Activated CD4-positive, alpha-beta T cell treated with anti-CD3 and anti-CD28 coated beads, Interleukin-2, amount 10 ng/mL, durations not matched to agents 7 days and 5 days (primary cell): ENCODE data around the gene ARHGAP4. TPM values are rescaled to one million over a fixed set of nuclear protein-coding genes. Genes with fewer than 3 reads are reported as not detected.

Experiments
- CTCF ChIA-PET: fragments of 350-600 bp; sonication (Branson Sonifier 250); formaldehyde crosslinking; loops from one replicate; lab custom pipeline; 2021; ENCODE audit warnings: antibody characterized with exemption; lab: Charles Lee
- POLR2A ChIA-PET: fragments of 350-600 bp; sonication (Branson Sonifier 250); formaldehyde crosslinking; loops from one replicate; lab custom pipeline; 2021; ENCODE audit warnings: antibody characterized with exemption; lab: Charles Lee
- DNase-seq: peaks from one replicate; pipeline ENCODE4 v3.0.0-alpha.2; 2020
- H3K27ac Mint-ChIP-seq: one replicate; pipeline ENCODE4 v1.8.0; 2021; ENCODE audit warnings: mild to moderate bottlenecking, moderate library complexity, mixed read lengths
- H3K27me3 Mint-ChIP-seq: one replicate; pipeline ENCODE4 v1.8.0; 2021; ENCODE audit warnings: mixed read lengths
- H3K36me3 Mint-ChIP-seq: one replicate; pipeline ENCODE4 v1.8.0; 2021; ENCODE audit warnings: low read depth, mixed read lengths
- H3K4me1 Mint-ChIP-seq: one replicate; pipeline ENCODE4 v1.8.0; 2021; ENCODE audit warnings: mixed read lengths
- H3K4me3 Mint-ChIP-seq: one replicate; pipeline ENCODE4 v1.8.0; 2021; ENCODE audit warnings: mild to moderate bottlenecking, moderate library complexity, mixed read lengths
- H3K9me3 Mint-ChIP-seq: one replicate; pipeline ENCODE4 v1.8.0; 2021; ENCODE audit warnings: mixed read lengths
- total RNA-seq, 2 experiments: library from RNA; stranded (reverse); gene quantifications; one replicate each; pipeline ENCODE4 v1.2.3, GENCODE V29; 2021

Gene ARHGAP4
- total RNA-seq, 2 experiments from 2014 or later: 303 to 334 TPM

DNA sequence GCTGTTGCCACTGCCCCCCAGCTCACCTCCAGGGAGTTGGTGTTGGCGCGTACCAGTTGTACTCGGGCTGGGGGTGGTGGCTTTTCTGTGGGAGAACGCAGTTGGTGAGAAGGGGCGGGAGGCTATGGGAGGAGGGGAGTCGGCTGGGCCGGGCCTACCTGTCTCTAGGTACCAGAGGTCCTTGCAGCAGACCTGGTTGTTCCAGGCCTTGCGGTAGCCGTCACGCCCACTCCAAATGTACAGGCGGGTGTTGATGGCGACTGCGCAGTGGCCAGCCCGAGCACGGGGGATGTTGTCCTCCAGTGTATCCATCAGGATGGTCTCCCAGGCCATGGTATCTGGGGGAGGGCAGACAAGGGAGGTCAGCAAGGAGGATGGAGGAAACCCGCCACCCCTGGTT lies 34.0 kb upstream of the ARHGAP4 start:
- H3K9me3 Mint-ChIP-seq: no peaks in the 10 kb centered on the region
- ChIA-PET POLR2A (no interaction called here), CTCF (interaction anchor here (0.8 to 1.6 kb wide), 4 partner anchors 9 to 25 kb away, joined by 3 to 9 read pairs (median 4); no protein-coding TSS in a partner anchor)
- H3K27ac Mint-ChIP-seq: no peak overlapping the region
- no peak for DNase-seq
- no peaks in the 10 kb centered on the region for H3K27me3 Mint-ChIP-seq
- no peak overlapping the region for H3K4me3 Mint-ChIP-seq
- H3K36me3 Mint-ChIP-seq: peaks cover 31% of the 10 kb centered on the region
- peaks cover 2% of the 10 kb centered on the region for H3K4me1 Mint-ChIP-seq

DNA sequence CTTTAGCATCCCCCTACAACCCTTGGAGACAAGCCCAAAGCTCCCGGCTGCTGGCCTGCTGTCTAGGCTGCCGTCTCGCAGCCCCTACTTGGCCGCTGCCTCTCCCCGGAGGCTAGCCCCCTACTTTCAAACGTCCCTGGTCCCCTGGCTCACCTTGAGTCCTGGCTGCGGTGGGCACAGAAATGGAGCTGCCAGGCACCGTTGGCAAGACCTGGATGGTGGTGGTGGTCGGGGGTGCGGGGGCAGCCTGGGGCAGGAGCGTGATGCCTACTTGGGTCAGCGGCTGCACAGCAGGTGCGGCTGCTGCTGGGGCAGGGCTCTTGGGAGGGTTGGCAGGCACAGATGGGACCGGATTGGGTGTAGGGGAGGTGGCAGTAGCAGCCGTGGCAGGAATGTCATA lies 33.6 kb upstream of the ARHGAP4 start:
- peaks cover 2% of the 10 kb centered on the region for H3K4me1 Mint-ChIP-seq
- H3K27ac Mint-ChIP-seq: no peak overlapping the region
- CTCF ChIA-PET: interaction anchor here (0.8 to 1.4 kb wide), 3 partner anchors 10 to 25 kb away, joined by 3 to 6 read pairs (median 3); no protein-coding TSS in a partner anchor
- H3K4me3 Mint-ChIP-seq: no peak overlapping the region
- H3K27me3 Mint-ChIP-seq: no peaks in the 10 kb centered on the region
- H3K36me3 Mint-ChIP-seq: peaks cover 33% of the 10 kb centered on the region
- no peak for DNase-seq
- POLR2A ChIA-PET: no interaction called here
- no peaks in the 10 kb centered on the region for H3K9me3 Mint-ChIP-seq

DNA sequence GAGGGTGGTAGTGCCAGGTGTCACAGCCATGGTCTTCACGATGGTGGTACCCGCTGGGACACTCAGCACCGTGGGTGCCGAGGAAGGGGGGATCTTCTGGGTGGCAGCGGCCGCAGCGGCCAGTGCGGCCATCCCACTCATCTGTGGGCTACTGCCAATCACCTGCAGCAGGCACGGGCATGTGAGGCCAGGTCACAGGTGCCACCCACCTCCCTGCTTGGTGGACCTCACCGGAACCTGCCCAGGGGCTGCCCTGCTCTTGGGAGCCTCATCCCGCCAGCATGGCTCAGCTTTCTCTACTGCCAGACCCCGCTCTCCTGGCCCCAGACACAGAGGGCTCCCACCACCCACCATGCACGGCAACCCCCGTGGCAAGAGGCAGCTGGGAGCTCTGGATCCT lies 32.5 kb upstream of the ARHGAP4 start:
- peaks cover 39% of the 10 kb centered on the region for H3K36me3 Mint-ChIP-seq
- no peak overlapping the region for H3K4me3 Mint-ChIP-seq
- POLR2A ChIA-PET: no interaction called here
- H3K9me3 Mint-ChIP-seq: no peaks in the 10 kb centered on the region
- CTCF ChIA-PET: no interaction called here
- no peak overlapping the region for H3K27ac Mint-ChIP-seq
- H3K27me3 Mint-ChIP-seq: no peaks in the 10 kb centered on the region
- peaks cover 4% of the 10 kb centered on the region for H3K4me1 Mint-ChIP-seq
- no peak for DNase-seq

DNA sequence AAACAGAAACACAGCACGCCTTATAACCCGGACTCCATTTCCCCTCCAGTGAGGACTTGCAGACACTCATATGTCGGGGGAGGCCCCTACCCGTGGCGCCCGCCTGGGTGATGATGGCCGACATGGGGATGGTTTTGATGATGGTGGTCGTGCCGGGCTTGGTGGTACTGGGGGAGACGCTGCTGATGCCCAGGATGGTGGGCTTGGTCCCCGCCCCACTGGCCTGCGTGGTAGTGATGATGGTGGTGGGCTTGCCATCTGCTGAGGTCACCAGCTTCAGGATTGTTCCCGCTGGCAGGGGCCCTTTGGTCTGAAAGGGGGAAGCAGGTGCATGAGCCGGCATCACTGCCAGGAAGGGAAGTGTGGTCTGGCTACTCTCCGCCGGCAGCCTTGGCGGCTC lies 31.2 kb upstream of the ARHGAP4 start:
- CTCF ChIA-PET: no interaction called here
- H3K27ac Mint-ChIP-seq: no peak overlapping the region
- peaks cover 36% of the 10 kb centered on the region for H3K36me3 Mint-ChIP-seq
- H3K4me3 Mint-ChIP-seq: no peak overlapping the region
- POLR2A ChIA-PET: no interaction called here
- no peaks in the 10 kb centered on the region for H3K27me3 Mint-ChIP-seq
- no peak for DNase-seq
- peaks cover 7% of the 10 kb centered on the region for H3K4me1 Mint-ChIP-seq
- H3K9me3 Mint-ChIP-seq: no peaks in the 10 kb centered on the region

DNA sequence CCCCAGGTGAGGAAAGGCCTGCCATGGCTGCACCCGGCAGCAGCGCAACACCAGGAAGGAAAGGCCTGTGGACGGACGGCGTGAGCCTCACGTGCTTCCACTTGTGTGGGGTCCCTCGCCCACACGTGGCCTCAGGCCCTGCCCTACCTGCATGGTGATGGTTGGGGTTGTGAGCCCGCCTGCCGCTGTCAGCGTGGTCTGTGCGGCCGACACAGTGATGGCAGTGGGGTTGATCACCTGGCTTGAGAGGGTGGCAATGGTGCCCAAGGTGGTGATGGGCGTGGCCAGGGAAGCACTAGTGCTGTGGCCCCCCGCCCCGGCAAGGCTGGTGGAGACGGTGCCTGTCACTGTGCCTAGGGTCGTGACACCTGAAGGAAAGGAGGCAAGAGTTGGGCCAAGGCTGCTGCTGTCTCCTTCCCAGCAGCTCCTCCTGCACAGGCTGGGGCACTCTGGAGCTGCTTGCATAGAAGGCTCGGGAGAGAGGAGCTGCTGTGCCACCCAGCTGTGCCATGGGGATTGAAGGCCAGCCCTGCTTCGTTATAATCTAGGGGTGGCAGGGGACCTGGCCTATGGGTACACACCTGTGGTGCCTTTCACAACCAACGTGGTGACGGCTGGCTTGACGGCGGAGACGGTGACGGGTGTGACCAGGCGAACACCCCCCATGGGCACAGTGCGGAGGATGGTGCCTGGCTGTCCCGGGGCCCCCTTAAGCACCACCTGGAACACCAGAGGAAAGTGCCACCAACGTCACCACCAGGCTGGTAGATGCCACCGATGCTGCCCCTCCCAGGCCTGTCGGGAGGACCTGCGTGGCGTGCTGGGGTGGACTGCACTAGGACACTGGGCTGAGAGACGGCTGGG lies 30.2 kb upstream of the ARHGAP4 start:
- Mint-ChIP-seq H3K36me3 (peaks cover 36% of the 10 kb centered on the region), H3K4me1 (peaks cover 7% of the 10 kb centered on the region), H3K27ac (no peak overlapping the region), H3K27me3 (no peaks in the 10 kb centered on the region), H3K9me3 (no peaks in the 10 kb centered on the region), H3K4me3 (no peak overlapping the region)
- ChIA-PET POLR2A (no interaction called here), CTCF (no interaction called here)
- DNase-seq: no peak

DNA sequence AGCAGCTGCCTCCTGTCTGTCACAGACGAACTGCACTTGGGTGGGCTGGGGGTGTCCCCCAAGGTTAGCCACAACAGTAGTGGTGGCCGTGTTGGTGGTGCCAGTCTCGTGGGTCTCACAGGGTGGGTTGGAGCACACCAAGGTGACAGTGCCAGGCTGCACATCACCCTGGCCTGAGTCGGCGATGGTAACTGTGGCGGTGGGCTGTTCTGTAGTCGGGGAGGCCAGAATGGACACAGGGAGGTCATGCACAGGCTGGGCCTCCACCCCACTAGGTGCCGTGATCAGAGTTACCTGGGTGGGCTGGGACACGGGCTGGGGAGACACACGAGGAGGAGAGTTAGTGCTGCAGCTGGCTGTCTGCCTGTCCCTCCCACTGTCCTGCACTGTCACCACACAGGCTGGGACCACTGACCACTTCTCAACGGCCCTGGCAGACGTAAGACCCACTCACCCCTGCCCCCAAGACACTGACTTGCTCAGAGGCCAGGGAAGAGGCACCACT lies 29.2 kb upstream of the ARHGAP4 start:
- H3K4me3 Mint-ChIP-seq: no peak overlapping the region
- H3K4me1 Mint-ChIP-seq: peaks cover 10% of the 10 kb centered on the region
- CTCF ChIA-PET: no interaction called here
- no peaks in the 10 kb centered on the region for H3K27me3 Mint-ChIP-seq
- POLR2A ChIA-PET: no interaction called here
- no peaks in the 10 kb centered on the region for H3K9me3 Mint-ChIP-seq
- H3K36me3 Mint-ChIP-seq: peaks cover 39% of the 10 kb centered on the region
- no peak overlapping the region for H3K27ac Mint-ChIP-seq
- DNase-seq: no peak

DNA sequence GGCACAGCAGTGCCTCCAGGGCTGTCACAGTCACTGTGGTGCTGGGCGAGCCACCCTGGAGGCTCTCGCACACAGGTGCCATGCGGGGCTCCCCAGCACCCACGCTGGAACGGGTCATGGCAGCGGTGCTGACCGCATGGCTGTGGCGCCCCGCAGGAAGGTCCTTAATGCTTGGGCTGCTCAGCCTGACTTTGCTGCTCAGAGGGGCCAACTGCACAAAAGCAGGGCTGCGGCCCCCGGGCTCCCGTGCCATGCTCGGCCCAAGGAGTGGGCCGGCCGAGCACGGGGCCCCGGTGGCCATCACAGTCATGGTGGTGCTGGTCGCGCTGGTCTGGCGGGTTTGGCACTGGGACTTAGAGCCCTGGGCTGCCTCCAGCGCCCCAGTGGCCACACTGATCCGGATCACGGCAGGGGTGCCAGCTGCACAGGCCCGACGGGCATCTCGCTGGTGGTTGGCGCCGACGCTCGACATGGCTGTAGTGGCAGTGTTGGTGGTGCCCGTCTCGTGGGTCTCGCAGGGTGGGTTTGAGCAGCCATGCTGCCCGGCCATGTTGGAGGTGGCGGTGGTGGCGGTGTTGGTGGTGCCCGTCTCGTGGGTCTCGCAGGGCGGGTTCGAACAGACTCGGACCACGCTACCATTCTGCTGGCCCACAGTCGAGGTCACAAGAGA lies 28.6 kb upstream of the ARHGAP4 start:
- ChIA-PET POLR2A (no interaction called here), CTCF (no interaction called here)
- Mint-ChIP-seq H3K4me3 (no peak overlapping the region), H3K27ac (no peak overlapping the region), H3K36me3 (peaks cover 38% of the 10 kb centered on the region), H3K27me3 (no peaks in the 10 kb centered on the region), H3K4me1 (peaks cover 13% of the 10 kb centered on the region), H3K9me3 (no peaks in the 10 kb centered on the region)
- DNase-seq: no peak

DNA sequence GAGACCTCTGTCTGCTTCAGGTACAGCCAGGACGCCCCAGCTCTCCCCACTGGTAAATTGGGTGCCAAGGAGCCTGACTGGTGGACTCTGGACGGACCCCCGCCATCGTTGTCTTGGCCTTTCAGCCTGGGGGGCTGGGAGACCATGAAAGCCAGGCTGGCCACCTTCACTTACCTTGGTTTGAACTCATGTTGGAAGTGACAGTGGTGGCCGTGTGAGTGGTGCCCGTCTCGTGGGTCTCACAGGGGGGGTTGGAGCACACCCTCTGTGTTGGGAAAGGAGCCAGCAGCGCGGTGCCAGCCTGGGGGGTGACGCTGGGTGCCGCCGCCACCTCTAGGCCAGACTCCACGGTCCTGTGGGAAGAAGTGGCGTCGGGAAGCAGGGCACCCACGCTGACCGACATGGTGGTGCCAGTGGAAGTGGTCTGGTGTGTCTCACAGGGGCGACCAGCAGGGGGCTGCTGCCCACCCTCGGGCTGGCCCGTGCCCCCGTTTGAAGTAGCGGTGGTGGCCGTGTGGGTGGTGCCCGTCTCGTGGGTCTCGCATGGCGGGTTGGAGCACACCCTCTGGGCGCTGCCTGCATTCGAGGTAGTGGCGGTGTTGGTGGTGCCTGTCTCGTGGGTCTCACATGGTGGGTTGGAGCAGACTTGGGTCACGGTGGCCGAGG lies 28.0 kb upstream of the ARHGAP4 start:
- ChIA-PET CTCF (interaction anchor here (0.8 to 0.9 kb wide), 2 partner anchors 13 to 29 kb away, joined by 3 to 4 read pairs; no protein-coding TSS in a partner anchor), POLR2A (no interaction called here)
- H3K27ac Mint-ChIP-seq: peak overlapping the region; percentile 13
- H3K27me3 Mint-ChIP-seq: no peaks in the 10 kb centered on the region
- H3K9me3 Mint-ChIP-seq: no peaks in the 10 kb centered on the region
- peaks cover 39% of the 10 kb centered on the region for H3K36me3 Mint-ChIP-seq
- DNase-seq: no peak
- H3K4me3 Mint-ChIP-seq: no peak overlapping the region
- H3K4me1 Mint-ChIP-seq: peaks cover 16% of the 10 kb centered on the region

DNA sequence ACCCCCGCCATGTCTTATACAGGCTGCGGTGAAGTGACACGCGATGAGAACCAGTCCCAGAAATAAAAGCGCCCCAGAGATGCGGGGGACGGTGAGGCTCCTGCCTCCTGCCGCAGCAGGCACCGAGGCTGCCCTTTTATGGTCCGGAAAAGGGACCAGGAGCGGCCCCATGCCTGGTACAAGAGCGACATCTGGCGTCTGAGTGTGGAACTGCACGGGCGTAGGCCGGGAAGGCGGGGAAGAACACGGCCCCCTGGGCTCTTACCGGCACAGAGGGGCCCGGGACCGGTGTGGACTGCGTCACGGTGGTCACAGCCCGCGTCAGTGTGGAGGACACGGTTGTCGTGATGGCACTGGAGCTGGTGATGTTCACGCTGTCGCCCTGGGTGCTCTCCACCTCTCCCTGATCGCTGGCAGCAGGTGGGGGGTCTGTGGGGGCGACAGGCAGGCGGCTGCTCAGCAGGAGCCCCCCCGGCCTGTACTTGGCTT lies 27.3 kb upstream of the ARHGAP4 start:
- Mint-ChIP-seq H3K36me3 (peaks cover 39% of the 10 kb centered on the region), H3K27me3 (no peaks in the 10 kb centered on the region), H3K27ac (no peak overlapping the region), H3K9me3 (no peaks in the 10 kb centered on the region), H3K4me1 (peaks cover 21% of the 10 kb centered on the region), H3K4me3 (no peak overlapping the region)
- peak; percentile 73 for DNase-seq
- ChIA-PET POLR2A (no interaction called here), CTCF (interaction anchor here (0.8 to 10.3 kb wide), 7 partner anchors 13 to 226 kb away, joined by 3 to 205 read pairs (median 4); partner anchors contain the start of genes ARHGAP4, HCFC1, NAA10 and PLXNB3)

DNA sequence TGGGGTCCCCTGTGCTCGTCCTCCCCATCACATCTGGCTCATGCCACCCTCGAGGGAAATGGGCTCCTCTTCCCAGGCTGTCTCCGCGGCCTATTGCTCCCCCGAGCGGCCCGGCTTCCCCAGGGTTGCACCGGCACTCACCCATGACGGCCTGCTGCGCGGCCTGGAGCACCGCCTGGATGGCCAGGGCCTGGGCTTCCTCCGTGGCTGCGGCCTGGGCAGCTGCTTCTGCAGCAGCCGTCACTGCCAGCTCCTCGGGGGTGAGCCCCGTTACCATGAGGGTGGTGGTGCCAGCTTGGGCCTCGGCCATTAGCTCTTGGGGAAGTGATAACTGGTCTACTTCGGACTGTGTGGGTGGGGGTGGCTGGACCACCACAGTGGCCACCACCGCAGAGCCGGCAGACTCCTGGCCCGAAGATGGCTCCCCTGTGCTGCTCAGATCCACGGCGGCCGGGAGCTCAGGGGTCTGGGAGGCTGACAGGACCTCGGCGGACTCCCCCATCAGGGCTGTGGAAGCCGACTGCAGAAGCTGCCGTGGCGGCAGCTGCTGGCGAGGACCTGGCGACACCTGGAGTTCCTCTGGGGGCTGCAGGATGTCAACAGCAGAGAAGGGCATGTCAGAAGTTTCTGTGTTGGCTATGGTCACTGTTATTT lies 26.4 kb upstream of the ARHGAP4 start:
- H3K27ac Mint-ChIP-seq: no peak overlapping the region
- POLR2A ChIA-PET: no interaction called here
- H3K4me1 Mint-ChIP-seq: peaks cover 24% of the 10 kb centered on the region
- H3K36me3 Mint-ChIP-seq: peaks cover 37% of the 10 kb centered on the region
- CTCF ChIA-PET: interaction anchor here (0.9 to 10.3 kb wide), 7 partner anchors 16 to 247 kb away, joined by 3 to 205 read pairs (median 4); partner anchors contain the start of genes ARHGAP4, HCFC1, NAA10 and PLXNB3
- H3K4me3 Mint-ChIP-seq: no peak overlapping the region
- H3K27me3 Mint-ChIP-seq: no peaks in the 10 kb centered on the region
- H3K9me3 Mint-ChIP-seq: no peaks in the 10 kb centered on the region
- DNase-seq: no peak

DNA sequence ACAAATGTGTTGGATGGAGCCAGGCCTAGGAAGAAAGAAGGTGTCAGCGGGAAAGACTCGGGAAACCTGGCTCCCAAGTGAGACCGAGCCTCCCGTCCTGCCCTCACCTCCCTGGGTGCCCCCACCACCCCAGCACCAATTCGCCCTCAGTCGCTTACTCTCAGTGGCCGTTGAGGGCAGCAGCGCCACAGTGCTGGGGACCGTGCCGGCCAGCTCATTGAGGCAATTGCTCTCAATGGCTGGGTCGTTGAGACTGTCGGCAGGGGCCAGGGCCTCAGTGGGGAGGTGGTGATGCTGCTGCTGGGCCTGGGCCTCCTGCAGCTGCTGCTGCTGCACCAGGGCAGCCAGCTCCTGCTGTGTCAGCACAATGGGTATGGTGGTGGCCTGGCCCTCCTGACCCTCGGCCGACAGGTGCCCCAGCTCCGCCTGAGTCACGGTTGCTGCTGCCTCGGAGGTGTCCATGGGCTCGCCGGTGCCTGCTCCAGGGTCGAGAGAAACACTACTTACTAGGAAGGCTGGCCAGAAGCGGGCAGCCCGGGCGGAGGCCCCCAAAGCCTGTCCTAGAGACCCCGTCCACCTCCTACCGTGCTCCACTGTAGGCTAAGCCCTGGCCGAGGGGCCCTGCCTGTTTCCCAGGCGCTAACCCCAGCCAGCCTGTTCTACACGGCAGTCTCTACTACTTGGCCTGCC lies 25.8 kb upstream of the ARHGAP4 start:
- no peaks in the 10 kb centered on the region for H3K27me3 Mint-ChIP-seq
- no peak overlapping the region for H3K4me3 Mint-ChIP-seq
- POLR2A ChIA-PET: no interaction called here
- peaks cover 28% of the 10 kb centered on the region for H3K4me1 Mint-ChIP-seq
- H3K9me3 Mint-ChIP-seq: no peaks in the 10 kb centered on the region
- CTCF ChIA-PET: interaction anchor here (0.9 to 10.3 kb wide), 6 partner anchors 16 to 246 kb away, joined by 3 to 205 read pairs (median 4); partner anchors contain the start of genes ARHGAP4, HCFC1 and NAA10
- H3K27ac Mint-ChIP-seq: no peak overlapping the region
- no peak for DNase-seq
- H3K36me3 Mint-ChIP-seq: peaks cover 39% of the 10 kb centered on the region
